T-helper 17 cell (primary cell): Measurements from ENCODE around the gene TWSG1. TPM values are rescaled to one million over a fixed set of nuclear protein-coding genes. Genes with fewer than 3 reads are reported as not detected.

ENCODE experiments used
- ATAC-seq: fragments of 150-1000 bp; cut with Tn5 transposase; 2 replicates; pipeline ENCODE4 v1.10.0; 2021; ENCODE audit warnings: mild to moderate bottlenecking, moderate library complexity
- DNase-seq, 3 donors: peaks; one replicate each; pipeline versions ENCODE4 v3.0.0 to v3.0.0-alpha.2; 2020 to 2021
- H3K9me3 ChIP-seq: one replicate; pipeline ENCODE4 v1.7.0; 2013; ENCODE audit warnings: low read length, mild to moderate bottlenecking; ENCODE audit not compliant: control insufficient read depth, poor library complexity, severe bottlenecking
- H3K27ac Mint-ChIP-seq: one replicate; pipeline ENCODE4 v1.8.0; 2022; ENCODE audit warnings: mild to moderate bottlenecking, moderate library complexity, mixed read lengths
- H3K27me3 Mint-ChIP-seq: one replicate; pipeline ENCODE4 v1.8.0; 2022; ENCODE audit warnings: mixed read lengths
- H3K36me3 Mint-ChIP-seq: one replicate; pipeline ENCODE4 v1.8.0; 2022; ENCODE audit warnings: low read depth, mixed read lengths
- H3K4me1 Mint-ChIP-seq: one replicate; pipeline ENCODE4 v1.8.0; 2022; ENCODE audit warnings: mild to moderate bottlenecking, mixed read lengths
- H3K4me3 Mint-ChIP-seq: one replicate; pipeline ENCODE4 v1.8.0; 2022; ENCODE audit warnings: mild to moderate bottlenecking, moderate library complexity, mixed read lengths
- total RNA-seq, 4 donors: library from RNA in 2 of 4; stranded (reverse) in 2 of 4; gene quantifications; one replicate each; pipeline ENCODE4 v1.2.3 and lab custom pipeline; 2022 to 2026

Gene TWSG1
- total RNA-seq (1 to 10 TPM; 1.7 to 6.1 TPM), total RNA-seq (lab: John Stamatoyannopoulos, UW) (5.0 to 8.5 reads per million in 2 donors)

DNA sequence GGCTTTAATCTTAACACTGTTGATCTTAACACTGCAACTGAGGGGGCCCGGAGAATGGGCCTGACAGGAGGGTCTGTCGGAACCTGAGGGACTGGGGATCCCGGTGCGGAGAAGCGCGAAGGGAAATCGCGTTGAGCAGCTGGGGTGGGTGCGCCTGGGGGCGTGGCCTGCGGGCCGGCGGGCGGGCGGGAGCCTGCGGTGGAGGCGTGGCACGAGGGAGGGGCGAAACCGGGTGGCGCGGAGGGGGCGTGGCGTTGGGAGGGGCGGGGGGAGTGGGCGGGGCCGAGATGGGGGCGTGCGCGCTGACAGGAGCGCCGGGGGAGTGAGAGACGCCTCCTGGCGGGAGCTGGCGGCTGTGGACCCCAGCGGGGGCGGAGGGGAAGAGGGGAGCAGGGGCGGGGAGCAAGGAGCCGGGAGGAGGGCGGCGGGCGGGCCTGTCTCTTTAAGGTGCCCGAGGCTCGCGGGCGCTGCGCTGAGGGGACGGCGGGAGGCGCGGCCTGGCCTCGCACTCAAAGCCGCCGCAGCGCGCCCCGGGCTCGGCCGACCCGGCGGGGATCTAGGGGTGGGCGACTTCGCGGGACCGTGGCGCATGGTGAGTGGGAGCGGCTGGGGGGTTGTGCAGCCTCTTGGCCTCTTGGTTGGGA, at the start of gene TWSG1:
Gene TWSG1, plus strand, starts transcription at position 445 of the 644 bp plus-strand sequence. CDS start 2,457 bp downstream, outside the sequence.
- peak; percentile 84 to 94 (median 93) for DNase-seq
- H3K4me1 Mint-ChIP-seq, result peaks cover 7% of the 10 kb centered on the region
- H3K27ac Mint-ChIP-seq, result no peak within 1 kb of the TSS
- H3K9me3 ChIP-seq, result no peaks in the 10 kb centered on the region
- no peaks in the 10 kb centered on the region for H3K36me3 Mint-ChIP-seq
- peak; percentile 93 for ATAC-seq
- peak within 1 kb of the TSS; percentile 92 for H3K4me3 Mint-ChIP-seq
- peaks cover 9% of the 10 kb centered on the region for H3K27me3 Mint-ChIP-seq

DNA sequence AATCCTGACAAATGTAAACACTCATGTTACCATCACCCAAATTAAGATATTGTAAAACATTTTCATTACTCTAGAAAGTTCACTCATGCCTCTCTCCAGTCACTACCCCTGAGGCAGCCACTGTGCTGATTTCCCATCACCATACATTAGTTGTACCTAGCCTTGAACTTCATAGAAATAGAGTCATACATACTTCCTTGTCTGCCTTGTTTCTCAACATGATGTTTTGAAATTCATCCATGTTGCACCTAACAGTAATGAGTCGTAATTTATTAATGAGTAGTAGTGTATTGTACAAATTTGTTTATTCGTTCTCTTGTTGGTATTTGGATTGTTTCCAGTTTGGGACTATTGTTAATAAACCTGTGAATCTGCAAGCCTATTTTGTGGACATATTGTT, 49.0 kb upstream of the TWSG1 start:
- no peaks in the 10 kb centered on the region for H3K4me1 Mint-ChIP-seq
- no peaks in the 10 kb centered on the region for H3K9me3 ChIP-seq
- H3K27ac Mint-ChIP-seq, result no peak overlapping the region
- H3K4me3 Mint-ChIP-seq, result no peak overlapping the region
- peaks cover 4% of the 10 kb centered on the region for H3K36me3 Mint-ChIP-seq
- H3K27me3 Mint-ChIP-seq, result no peaks in the 10 kb centered on the region
- DNase-seq (no peak), ATAC-seq (no peak)

DNA sequence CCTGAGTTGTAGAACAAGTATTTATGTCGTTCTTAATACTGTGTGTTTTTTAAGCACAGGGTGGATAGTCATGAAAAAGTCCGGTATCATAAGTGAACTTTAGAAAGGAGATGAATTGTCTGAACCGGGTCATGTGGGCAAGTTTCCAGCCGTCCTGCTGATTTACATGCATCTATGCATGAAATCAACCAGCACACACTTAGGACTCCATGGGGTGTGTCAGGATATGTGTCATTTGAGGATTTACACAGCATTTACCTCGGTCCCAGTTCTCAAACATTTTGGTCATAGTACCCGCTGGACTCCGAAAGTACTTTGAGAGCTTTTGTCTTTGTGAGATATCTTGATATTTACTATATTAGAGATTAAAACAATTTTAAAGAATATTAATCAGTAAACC, 47.5 kb upstream of the TWSG1 start:
- ATAC-seq, result no peak

DNA sequence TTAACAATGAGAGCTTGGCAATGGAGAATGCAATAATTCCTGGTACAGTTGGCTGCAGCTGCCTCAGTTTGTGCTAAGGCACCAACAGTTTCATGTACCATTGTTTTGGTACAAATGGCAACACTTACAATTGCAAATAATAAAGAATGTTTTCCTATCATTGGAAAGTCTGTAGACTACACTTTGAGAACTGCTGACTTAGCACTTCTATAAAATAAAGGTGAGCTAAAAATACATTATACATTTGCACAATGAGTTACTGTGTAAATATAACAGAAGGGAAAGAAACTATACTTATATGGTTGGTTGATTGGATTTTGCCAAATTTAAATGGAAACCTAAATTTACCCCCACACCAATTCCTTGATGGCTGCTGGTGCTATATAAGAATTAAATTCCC, 44.9 kb upstream of the TWSG1 start:
- no peaks in the 10 kb centered on the region for H3K9me3 ChIP-seq
- no peak for DNase-seq
- Mint-ChIP-seq H3K4me1 (no peaks in the 10 kb centered on the region), H3K4me3 (no peak overlapping the region), H3K36me3 (no peaks in the 10 kb centered on the region), H3K27me3 (no peaks in the 10 kb centered on the region), H3K27ac (no peak overlapping the region)
- ATAC-seq, result no peak

More for the DNA sequence above, 47.5 kb upstream of the TWSG1 start:
- peaks cover 4% of the 10 kb centered on the region for H3K36me3 Mint-ChIP-seq
- DNase-seq, result no peak
- H3K27ac Mint-ChIP-seq, result no peak overlapping the region
- H3K9me3 ChIP-seq, result no peaks in the 10 kb centered on the region
- no peaks in the 10 kb centered on the region for H3K27me3 Mint-ChIP-seq
- H3K4me3 Mint-ChIP-seq, result no peak overlapping the region
- H3K4me1 Mint-ChIP-seq, result no peaks in the 10 kb centered on the region

DNA sequence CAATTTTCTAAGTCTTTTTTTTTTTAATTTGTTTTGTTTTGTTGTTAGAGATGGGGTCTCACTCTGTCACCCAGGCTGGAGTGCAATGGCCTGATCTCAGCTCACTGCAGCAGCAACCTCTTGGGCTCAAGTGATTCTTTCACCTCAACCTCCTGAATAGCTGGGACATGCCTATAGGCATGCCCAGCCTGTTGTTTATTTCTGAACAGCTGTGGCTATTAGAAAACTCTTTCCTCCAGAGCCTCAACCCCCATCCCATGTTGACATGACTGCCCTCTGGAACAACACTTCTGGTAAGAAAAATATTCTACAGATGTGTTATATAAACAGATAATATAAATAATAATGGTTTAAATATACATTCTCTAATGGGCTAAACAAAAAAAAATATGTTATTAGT, 44.4 kb upstream of the TWSG1 start:
- no peaks in the 10 kb centered on the region for H3K36me3 Mint-ChIP-seq
- no peak overlapping the region for H3K4me3 Mint-ChIP-seq
- no peak for ATAC-seq
- no peak for DNase-seq
- H3K9me3 ChIP-seq, result no peaks in the 10 kb centered on the region
- H3K4me1 Mint-ChIP-seq, result no peaks in the 10 kb centered on the region
- no peak overlapping the region for H3K27ac Mint-ChIP-seq
- no peaks in the 10 kb centered on the region for H3K27me3 Mint-ChIP-seq

DNA sequence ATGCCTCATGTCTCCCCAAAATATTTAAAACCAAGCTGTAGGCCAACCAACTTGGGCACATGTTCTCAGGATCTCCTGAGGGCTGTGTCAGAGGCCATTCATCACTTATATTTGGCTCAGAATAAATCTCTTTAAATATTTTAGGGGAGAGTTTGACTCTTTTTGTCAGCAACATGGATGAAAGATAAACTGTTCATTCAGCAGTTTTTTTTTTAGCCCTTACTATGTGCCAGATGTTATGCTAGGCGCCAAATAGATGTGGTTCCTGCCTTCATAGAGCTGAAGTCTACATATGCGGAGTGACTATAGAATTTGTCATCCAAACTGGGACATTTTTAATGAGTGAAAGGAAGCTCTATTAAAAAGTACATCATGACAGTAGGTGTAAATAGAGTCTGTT, 42.5 kb upstream of the TWSG1 start:
- Mint-ChIP-seq H3K36me3 (no peaks in the 10 kb centered on the region), H3K4me3 (no peak overlapping the region), H3K27ac (no peak overlapping the region), H3K27me3 (no peaks in the 10 kb centered on the region), H3K4me1 (no peaks in the 10 kb centered on the region)
- no peak for DNase-seq
- no peak for ATAC-seq
- H3K9me3 ChIP-seq, result no peaks in the 10 kb centered on the region

DNA sequence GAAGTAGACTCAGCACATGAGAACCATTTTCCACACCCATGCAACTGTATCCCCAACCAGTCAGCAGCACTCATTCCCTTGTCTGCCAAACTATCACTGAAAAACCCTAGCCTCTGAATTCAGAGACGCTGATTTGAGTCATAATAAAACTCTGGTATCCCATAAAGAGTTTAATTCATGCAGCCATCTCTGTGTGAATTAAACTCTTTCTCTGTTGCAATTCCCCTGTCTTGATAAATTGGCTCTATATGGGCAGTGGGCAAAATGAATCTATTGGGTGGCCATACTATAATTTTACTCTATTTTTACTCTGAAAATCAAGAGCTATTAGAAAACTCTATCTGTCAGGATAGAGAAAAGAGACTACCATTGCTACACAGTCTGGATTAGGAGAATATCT, 40.6 kb upstream of the TWSG1 start:
- H3K9me3 ChIP-seq, result no peaks in the 10 kb centered on the region
- no peaks in the 10 kb centered on the region for H3K4me1 Mint-ChIP-seq
- no peaks in the 10 kb centered on the region for H3K27me3 Mint-ChIP-seq
- H3K36me3 Mint-ChIP-seq, result no peaks in the 10 kb centered on the region
- no peak overlapping the region for H3K4me3 Mint-ChIP-seq
- ATAC-seq (no peak), DNase-seq (no peak)
- no peak overlapping the region for H3K27ac Mint-ChIP-seq

DNA sequence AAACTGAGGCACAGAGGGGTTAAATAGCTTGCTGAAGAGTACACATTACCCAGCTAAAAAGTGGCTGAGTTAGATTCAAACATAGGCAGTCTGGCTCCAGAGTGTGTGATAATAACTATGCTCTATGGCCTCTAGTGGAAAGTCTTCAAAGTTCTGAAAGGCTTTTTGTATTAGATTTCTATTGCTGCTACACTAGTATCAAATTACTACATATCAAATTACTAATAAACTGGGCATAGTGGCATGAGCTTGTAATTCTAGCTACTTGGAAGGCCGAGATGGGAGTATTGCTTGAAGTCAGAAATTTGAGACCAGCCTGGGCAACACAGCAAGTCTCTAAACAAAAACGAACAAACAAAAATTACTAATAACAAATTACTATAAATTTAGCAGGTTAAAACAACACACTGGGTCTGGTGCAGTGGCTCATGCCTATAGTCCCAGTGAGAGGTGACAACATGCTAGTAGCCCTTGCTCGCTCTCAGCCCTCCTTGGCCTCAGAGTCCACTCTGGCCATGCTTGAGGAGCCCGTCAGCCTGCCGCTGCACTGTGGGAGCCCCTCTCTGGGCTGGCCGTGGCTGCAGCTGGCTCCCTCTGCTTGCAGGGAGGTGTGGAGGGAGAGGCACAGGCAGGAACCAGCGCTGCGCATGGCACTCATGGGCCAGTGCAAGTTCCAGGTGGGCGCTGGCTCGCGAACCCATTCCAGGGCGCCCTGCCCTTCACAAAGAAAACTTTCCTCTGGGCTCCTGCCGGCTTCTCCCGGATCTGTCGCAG, 38.2 kb upstream of the TWSG1 start:
- H3K4me3 Mint-ChIP-seq, result no peak overlapping the region
- H3K27me3 Mint-ChIP-seq, result no peaks in the 10 kb centered on the region

DNA sequence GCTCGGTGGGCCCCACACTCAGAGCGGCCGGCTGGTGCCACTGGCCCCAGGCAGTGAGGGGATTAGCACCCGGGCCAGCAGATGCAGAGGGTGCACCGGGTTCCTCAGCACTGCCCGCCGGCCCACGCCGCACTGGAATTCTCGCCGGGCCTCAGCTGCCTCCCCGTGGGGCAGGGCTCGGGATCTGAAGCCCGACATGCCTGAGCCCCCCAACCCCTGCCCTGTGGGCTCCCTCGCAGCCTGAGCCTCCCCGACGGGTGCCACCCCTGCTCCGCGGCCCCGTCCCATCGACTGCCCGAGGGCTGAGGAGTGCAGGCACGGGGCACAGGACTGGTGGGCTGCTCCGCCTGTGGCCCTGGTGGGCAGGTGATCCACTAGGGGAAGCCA, 37.6 kb upstream of the TWSG1 start:
- no peak overlapping the region for H3K4me3 Mint-ChIP-seq
- H3K27me3 Mint-ChIP-seq, result no peaks in the 10 kb centered on the region
- no peaks in the 10 kb centered on the region for H3K36me3 Mint-ChIP-seq
- no peak overlapping the region for H3K27ac Mint-ChIP-seq
- H3K4me1 Mint-ChIP-seq, result no peaks in the 10 kb centered on the region
- DNase-seq (peak in 1 of 3 donors; percentile 10), ATAC-seq (no peak)
- H3K9me3 ChIP-seq, result no peaks in the 10 kb centered on the region

More for the DNA sequence above, 38.2 kb upstream of the TWSG1 start:
- ATAC-seq, result no peak
- H3K36me3 Mint-ChIP-seq, result no peaks in the 10 kb centered on the region
- no peak for DNase-seq
- H3K4me1 Mint-ChIP-seq, result no peaks in the 10 kb centered on the region
- no peak overlapping the region for H3K27ac Mint-ChIP-seq
- no peaks in the 10 kb centered on the region for H3K9me3 ChIP-seq

DNA sequence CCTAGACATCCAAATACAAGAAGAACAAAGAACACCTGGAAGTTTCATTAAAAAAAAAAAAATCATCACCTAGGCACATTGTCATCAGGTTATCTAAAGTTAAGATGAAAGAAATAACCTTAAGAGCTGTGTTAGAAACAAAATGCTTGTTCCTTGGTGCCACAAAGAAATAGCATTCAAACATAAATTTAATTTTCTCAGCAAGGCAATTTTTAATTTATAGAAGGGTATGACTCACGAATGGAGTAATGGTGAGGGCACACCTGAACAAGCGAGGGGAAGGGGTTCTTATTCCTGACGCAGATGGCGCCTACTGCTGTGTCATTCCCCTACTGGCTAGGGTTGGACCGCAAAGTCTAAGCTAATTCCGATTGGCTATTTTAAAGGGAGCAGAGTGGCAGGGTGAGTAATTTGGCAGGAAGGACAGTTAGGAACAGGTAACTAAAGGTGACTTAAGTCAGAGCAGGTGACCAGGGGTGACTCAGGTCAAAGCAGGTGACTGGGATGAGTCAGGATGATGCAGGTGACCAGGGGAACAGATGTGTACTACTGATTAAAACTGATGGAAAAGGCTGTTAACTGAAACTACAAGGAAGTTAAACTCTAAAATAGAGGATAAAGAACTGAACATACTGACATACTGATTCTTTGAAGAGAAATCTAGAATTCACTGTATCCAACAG, 30.0 kb upstream of the TWSG1 start:
- H3K9me3 ChIP-seq, result no peaks in the 10 kb centered on the region
- no peak for ATAC-seq
- Mint-ChIP-seq H3K4me3 (no peak overlapping the region), H3K27me3 (no peaks in the 10 kb centered on the region), H3K4me1 (no peaks in the 10 kb centered on the region), H3K27ac (no peak overlapping the region), H3K36me3 (no peaks in the 10 kb centered on the region)
- DNase-seq, result no peak

DNA sequence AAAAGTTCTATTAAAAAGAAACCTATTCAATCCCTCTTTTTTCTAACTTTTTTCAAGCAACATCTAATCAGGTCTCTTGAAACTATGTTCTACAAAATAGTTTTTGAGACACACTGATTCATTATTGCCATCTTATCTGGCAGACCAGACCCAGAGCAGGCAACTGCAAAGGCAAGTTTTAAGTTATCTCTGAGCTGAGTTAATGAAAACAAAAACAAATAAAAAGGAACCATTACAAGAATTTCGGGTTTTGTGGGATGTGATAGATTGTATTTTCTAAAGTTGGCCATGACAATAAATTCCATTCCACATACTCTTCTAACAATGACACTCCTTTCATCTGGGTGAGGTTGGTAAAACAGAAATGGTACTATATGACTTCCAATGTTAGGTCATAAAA, 15.2 kb upstream of the TWSG1 start:
- H3K9me3 ChIP-seq, result no peaks in the 10 kb centered on the region
- no peaks in the 10 kb centered on the region for H3K36me3 Mint-ChIP-seq
- no peak for DNase-seq
- peaks cover 6% of the 10 kb centered on the region for H3K27me3 Mint-ChIP-seq
- no peak overlapping the region for H3K4me3 Mint-ChIP-seq
- no peak overlapping the region for H3K27ac Mint-ChIP-seq
- H3K4me1 Mint-ChIP-seq, result no peaks in the 10 kb centered on the region
- ATAC-seq, result no peak

DNA sequence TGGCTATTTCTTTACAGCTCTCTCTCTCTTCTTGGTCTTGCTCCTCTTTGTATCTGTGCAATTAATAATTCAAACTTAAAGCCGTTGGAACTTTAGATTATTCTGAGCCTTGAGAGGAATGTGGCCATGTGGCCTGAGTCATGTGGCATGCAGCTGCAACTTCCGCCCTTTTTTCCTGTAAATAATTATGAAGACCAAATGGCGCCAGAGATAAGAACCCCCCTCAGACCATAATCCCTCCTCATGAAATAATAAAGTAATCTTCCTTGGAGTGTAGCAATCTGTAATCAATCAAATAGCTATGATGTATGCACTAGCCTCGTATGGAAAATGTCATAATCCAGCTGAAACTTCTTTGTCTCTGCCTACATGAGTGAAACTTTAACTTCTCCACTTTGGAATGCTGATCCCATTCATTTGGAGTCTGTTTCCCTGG, 13.5 kb upstream of the TWSG1 start:
- no peak for ATAC-seq
- DNase-seq, result no peak
- no peaks in the 10 kb centered on the region for H3K4me1 Mint-ChIP-seq
- H3K9me3 ChIP-seq, result no peaks in the 10 kb centered on the region
- no peaks in the 10 kb centered on the region for H3K27me3 Mint-ChIP-seq
- no peak overlapping the region for H3K27ac Mint-ChIP-seq
- no peak overlapping the region for H3K4me3 Mint-ChIP-seq
- no peaks in the 10 kb centered on the region for H3K36me3 Mint-ChIP-seq

DNA sequence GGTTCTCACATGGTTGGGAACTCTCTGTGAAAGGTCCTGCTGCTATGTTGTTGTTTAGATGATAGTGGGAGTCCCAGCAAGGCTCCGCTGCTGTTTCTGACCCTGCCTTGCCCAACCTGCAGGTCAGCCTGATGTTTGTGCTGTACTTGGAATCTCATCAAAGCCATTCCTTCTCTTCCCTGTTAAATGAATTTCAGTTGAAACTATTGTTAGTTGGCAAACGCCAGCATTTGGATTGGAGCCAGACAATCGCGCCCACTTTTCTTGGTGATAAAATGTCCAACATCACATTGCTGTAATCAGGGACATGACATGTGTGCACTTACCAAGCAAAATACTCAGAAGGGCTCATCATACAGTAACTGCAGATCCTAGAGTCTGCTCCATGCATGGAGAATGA, 12.8 kb upstream of the TWSG1 start:
- no peak overlapping the region for H3K4me3 Mint-ChIP-seq
- H3K36me3 Mint-ChIP-seq, result peaks cover 2% of the 10 kb centered on the region
- DNase-seq (no peak), ATAC-seq (no peak)
- no peaks in the 10 kb centered on the region for H3K9me3 ChIP-seq
- H3K27ac Mint-ChIP-seq, result no peak overlapping the region
- H3K4me1 Mint-ChIP-seq, result no peaks in the 10 kb centered on the region
- no peaks in the 10 kb centered on the region for H3K27me3 Mint-ChIP-seq
